Measurements from ENCODE around the gene PLA2G4F. TPM values are rescaled to one million over a fixed set of nuclear protein-coding genes. Genes with fewer than 3 reads are reported as not detected.

The PLA2G4F gene
- total and polyA plus RNA-seq, 10 of the 15 experiments (the other 5 are each of a cell fraction or from before 2014, with no cell fraction given): not detected

- TF ChIP-seq RELA (IDR thresholded peaks at IDR 0.05; ENCODE audit: borderline replicate concordance, partially characterized antibody) (no peak), MAX (IDR thresholded peaks at IDR 0.05; ENCODE audit: low read depth, low read length) (no peak), NRF1 (conservative IDR thresholded peaks at IDR 0.05; ENCODE audit: low read depth, low read length) (no peak), CEBPB (IDR thresholded peaks at IDR 0.05; ENCODE audit: borderline replicate concordance in 1 of 2, low read depth in 2 of 2, low read length in 2 of 2) (no peak), BACH1 (IDR thresholded peaks at IDR 0.05; ENCODE audit: borderline replicate concordance) (no peak)
Observed at GRCh38 chr15:42148808-42149492, 7.5 kb downstream of the PLA2G4F start (continued).

- FAIRE-seq (no peak), DNase-seq (ENCODE audit: low read depth, low spot score) (no peak), ATAC-seq (no peak)
- H3K4me1 ChIP-seq (ENCODE audit: control insufficient read depth, insufficient read depth, low read length): no peaks in the 10 kb centered on the region
- CTCF ChIA-PET: interaction anchor here (0.9 to 1.1 kb wide), 2 partner anchors 10 to 238 kb away, joined by 3 to 4 read pairs; no protein-coding TSS in a partner anchor
- no peak overlapping the region for H3K4me3 ChIP-seq
- H3K27me3 ChIP-seq (replicated peaks in 1 of 2; ENCODE audit: control insufficient read depth in 2 of 2, insufficient read depth in 2 of 2, low read length in 1 of 2): no peaks in the 10 kb centered on the region
- H3K9me3 ChIP-seq (replicated peaks; ENCODE audit: control insufficient read depth, insufficient read depth, low read length): no peaks in the 10 kb centered on the region
- in situ Hi-C loops (cut with MboI) (no loop called here), intact Hi-C loops (cut with micrococcal nuclease; ENCODE audit: unreplicated experiment) (no loop called here)
- no peak overlapping the region for H2AFZ ChIP-seq (ENCODE audit: control insufficient read depth, low read depth, low read length)
- no peak overlapping the region for H3K9ac ChIP-seq (ENCODE audit: control insufficient read depth, insufficient read depth, low read length)
- H3K36me3 ChIP-seq (ENCODE audit: control insufficient read depth in 2 of 2, insufficient read depth in 2 of 2, low read length in 1 of 2): no peaks in the 10 kb centered on the region
- no peak overlapping the region for H3K27ac ChIP-seq (ENCODE audit: control insufficient read depth, insufficient read depth)
- SMC1A ChIA-PET (ENCODE audit: uncharacterized antibody, unreplicated experiment): no interaction called here
- POLR2A ChIA-PET: no interaction called here
- no peaks in the 10 kb centered on the region for H4K20me1 ChIP-seq (ENCODE audit: control insufficient read depth, insufficient read depth)
- 45% methylated on average over 4 of the region's 4 CpGs for WGBS (ENCODE audit: insufficient coverage, insufficient replicate concordance, low lambda C conversion rate, missing lambda C conversion rate)
- H3K4me2 ChIP-seq (ENCODE audit: control insufficient read depth, insufficient read depth): no peak overlapping the region
- no TSS peak for BruUV-seq (replicated peaks)
- RAD21 ChIA-PET (ENCODE audit: unreplicated experiment): no interaction called here
- no peak for TF ChIP-seq STAT1 (conservative IDR thresholded peaks at IDR 0.05)
- no peak for TF ChIP-seq SREBF2 (IDR thresholded peaks at IDR 0.05; ENCODE audit: low read length)
- no peak for TF ChIP-seq MTA3 (IDR thresholded peaks at IDR 0.05; ENCODE audit: borderline replicate concordance, low read length)
- no peak for TF ChIP-seq SUZ12 (IDR thresholded peaks at IDR 0.05; ENCODE audit: unreplicated experiment)
- H3K79me2 ChIP-seq (ENCODE audit: control insufficient read depth, insufficient read depth, low read length): no peaks in the 10 kb centered on the region
Observed at GRCh38 chr15:42147431-42147735, 9.1 kb downstream of the PLA2G4F start.

Measured in GM12878 (cell line).